T-helper 17 cell (primary cell): ENCODE data around the gene TMEM266. TPM values are rescaled to one million over a fixed set of nuclear protein-coding genes. Genes with fewer than 3 reads are reported as not detected.

ENCODE experiments used
- ATAC-seq: fragments of 150-1000 bp; cut with Tn5 transposase; 2 replicates; pipeline ENCODE4 v1.10.0; 2021; ENCODE audit warnings: mild to moderate bottlenecking, moderate library complexity
- DNase-seq, 3 donors: peaks; one replicate each; pipeline versions ENCODE4 v3.0.0 to v3.0.0-alpha.2; 2020 to 2021
- H3K9me3 ChIP-seq: one replicate; pipeline ENCODE4 v1.7.0; 2013; ENCODE audit warnings: low read length, mild to moderate bottlenecking; ENCODE audit not compliant: control insufficient read depth, poor library complexity, severe bottlenecking
- H3K27ac Mint-ChIP-seq: one replicate; pipeline ENCODE4 v1.8.0; 2022; ENCODE audit warnings: mild to moderate bottlenecking, moderate library complexity, mixed read lengths
- H3K27me3 Mint-ChIP-seq: one replicate; pipeline ENCODE4 v1.8.0; 2022; ENCODE audit warnings: mixed read lengths
- H3K36me3 Mint-ChIP-seq: one replicate; pipeline ENCODE4 v1.8.0; 2022; ENCODE audit warnings: low read depth, mixed read lengths
- H3K4me1 Mint-ChIP-seq: one replicate; pipeline ENCODE4 v1.8.0; 2022; ENCODE audit warnings: mild to moderate bottlenecking, mixed read lengths
- H3K4me3 Mint-ChIP-seq: one replicate; pipeline ENCODE4 v1.8.0; 2022; ENCODE audit warnings: mild to moderate bottlenecking, moderate library complexity, mixed read lengths
- total RNA-seq, 4 donors: library from RNA in 2 of 4; stranded (reverse) in 2 of 4; gene quantifications; one replicate each; pipeline ENCODE4 v1.2.3 and lab custom pipeline; 2022 to 2026

Gene TMEM266
- total RNA-seq, 2 donors from 2014 or later = not detected

DNA sequence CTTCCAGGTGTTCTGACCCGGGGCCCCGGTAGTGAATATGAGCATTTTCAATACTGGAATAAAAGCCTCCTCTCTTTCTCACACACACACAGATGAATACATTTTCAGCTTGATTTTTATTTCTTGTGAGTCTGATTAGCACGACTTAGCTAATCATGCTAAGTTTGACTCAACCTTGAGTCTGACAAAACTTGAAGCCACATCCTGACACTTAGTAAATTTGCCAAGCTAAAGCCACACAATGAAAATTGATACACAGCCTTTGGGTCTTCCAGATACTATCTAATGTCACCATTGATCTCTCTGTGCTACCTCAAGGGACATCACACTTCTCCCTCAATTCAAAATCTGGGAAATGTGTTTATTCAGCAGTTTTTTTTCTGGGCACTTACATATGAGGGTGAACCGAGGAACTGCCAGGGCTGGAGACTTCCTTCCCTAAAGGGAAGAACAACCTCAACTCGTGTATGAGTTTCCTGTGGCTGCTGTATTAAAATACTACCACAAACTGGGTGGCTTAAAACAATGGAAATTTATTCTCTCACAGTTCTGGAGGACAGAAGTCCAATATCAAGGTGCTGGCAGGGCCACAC, 18.6 kb downstream of the TMEM266 start:
- Mint-ChIP-seq H3K36me3 (peaks cover under 1% of the 10 kb centered on the region), H3K4me3 (no peak overlapping the region), H3K27me3 (peaks cover 24% of the 10 kb centered on the region), H3K27ac (peak overlapping the region; percentile 8), H3K4me1 (no peaks in the 10 kb centered on the region)
- ATAC-seq (no peak), DNase-seq (no peak)
- no peaks in the 10 kb centered on the region for H3K9me3 ChIP-seq

DNA sequence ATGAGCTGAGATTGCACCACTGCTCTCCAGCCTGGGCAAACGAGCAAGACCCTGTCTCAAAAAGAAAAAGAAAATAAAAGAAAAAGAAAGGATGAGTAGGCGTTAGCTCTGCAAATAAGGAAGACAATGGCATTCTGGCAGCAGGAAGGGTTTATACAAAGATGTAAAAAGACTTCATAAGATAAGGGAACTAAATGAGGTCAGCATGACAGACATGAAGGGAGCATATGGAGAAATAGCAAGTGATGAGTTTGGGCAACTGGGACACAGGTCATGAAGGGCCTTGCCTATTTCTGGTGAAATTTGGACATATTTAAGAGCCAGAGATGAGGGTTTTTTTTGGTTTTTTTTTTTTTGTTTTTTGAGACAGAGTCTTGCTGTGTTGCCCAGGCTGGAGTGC, 24.5 kb downstream of the TMEM266 start:
- Mint-ChIP-seq H3K27me3 (peaks cover 65% of the 10 kb centered on the region), H3K27ac (no peak overlapping the region), H3K4me1 (peaks cover 6% of the 10 kb centered on the region), H3K36me3 (peaks cover 7% of the 10 kb centered on the region), H3K4me3 (no peak overlapping the region)
- no peaks in the 10 kb centered on the region for H3K9me3 ChIP-seq
- ATAC-seq (no peak), DNase-seq (no peak)

DNA sequence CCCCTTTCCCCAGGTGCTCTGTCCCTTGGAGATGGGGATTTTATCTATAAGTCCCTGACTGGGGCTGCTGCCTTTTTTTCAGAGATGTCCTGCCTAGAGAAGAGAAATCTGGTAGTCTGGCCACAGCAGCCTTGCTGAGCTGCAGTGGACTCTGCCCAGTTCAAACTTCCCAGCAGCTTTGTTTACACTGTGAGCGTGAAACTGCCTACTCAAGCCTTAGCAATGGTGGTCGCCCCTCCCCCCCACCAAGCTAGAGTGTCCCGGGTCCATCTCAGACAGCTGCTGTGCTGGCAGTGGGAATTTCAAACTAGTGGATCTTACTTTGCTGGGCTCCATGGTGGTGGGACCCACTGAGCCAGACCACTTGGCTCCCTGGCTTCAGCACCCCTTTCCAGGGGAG, 38.9 kb downstream of the TMEM266 start:
- peaks cover 2% of the 10 kb centered on the region for H3K4me1 Mint-ChIP-seq
- no peak overlapping the region for H3K4me3 Mint-ChIP-seq
- peaks cover 77% of the 10 kb centered on the region for H3K27me3 Mint-ChIP-seq
- DNase-seq = no peak
- H3K27ac Mint-ChIP-seq = no peak overlapping the region
- H3K36me3 Mint-ChIP-seq = peaks cover 7% of the 10 kb centered on the region
- no peaks in the 10 kb centered on the region for H3K9me3 ChIP-seq
- ATAC-seq = no peak

DNA sequence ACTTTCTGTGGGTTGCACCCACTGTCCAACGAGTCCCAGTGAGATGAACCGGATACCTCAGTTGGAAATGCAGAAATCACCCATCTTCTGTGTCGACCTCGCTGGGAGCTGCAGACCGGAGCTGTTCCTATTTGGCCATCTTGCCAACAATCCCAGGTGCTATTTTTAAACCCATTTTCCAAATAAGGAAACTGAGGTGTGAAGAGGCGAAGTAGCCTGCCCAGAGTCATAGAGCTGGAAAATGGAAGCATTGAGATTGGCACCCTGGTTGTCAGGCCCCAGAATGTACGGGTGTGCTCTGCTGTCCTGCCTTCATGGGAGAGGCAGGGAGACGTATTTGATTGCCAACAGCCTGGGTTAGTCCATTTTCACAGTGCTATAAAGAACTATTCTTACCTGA, 39.6 kb downstream of the TMEM266 start:
- no peaks in the 10 kb centered on the region for H3K9me3 ChIP-seq
- peaks cover 79% of the 10 kb centered on the region for H3K27me3 Mint-ChIP-seq
- peaks cover 7% of the 10 kb centered on the region for H3K36me3 Mint-ChIP-seq
- ATAC-seq (no peak), DNase-seq (no peak)
- no peak overlapping the region for H3K4me3 Mint-ChIP-seq
- H3K4me1 Mint-ChIP-seq = peaks cover 2% of the 10 kb centered on the region
- no peak overlapping the region for H3K27ac Mint-ChIP-seq

DNA sequence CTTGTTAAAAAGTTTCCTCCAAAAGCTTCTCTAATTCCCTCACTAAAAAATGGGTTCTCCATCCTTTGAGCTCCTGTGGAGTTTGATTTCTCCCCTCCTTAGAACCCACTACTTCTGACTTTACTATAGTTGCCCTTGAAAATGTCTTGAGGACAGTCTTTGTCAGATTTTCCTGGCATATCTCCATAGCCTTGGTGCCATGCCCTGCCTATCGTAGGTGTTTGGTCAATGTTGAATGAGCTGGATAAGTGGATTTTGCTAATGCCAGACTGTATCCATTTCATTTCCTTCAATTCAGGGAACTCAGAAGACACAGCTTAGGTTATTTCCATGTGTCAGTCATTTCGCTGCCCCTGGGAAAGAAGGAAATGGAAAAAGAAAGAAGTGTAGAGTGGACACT, 40.6 kb downstream of the TMEM266 start:
- Mint-ChIP-seq H3K27ac (no peak overlapping the region), H3K4me1 (peaks cover 2% of the 10 kb centered on the region), H3K27me3 (peaks cover 83% of the 10 kb centered on the region), H3K4me3 (no peak overlapping the region), H3K36me3 (peaks cover 7% of the 10 kb centered on the region)
- no peak for DNase-seq
- no peaks in the 10 kb centered on the region for H3K9me3 ChIP-seq
- ATAC-seq = no peak

DNA sequence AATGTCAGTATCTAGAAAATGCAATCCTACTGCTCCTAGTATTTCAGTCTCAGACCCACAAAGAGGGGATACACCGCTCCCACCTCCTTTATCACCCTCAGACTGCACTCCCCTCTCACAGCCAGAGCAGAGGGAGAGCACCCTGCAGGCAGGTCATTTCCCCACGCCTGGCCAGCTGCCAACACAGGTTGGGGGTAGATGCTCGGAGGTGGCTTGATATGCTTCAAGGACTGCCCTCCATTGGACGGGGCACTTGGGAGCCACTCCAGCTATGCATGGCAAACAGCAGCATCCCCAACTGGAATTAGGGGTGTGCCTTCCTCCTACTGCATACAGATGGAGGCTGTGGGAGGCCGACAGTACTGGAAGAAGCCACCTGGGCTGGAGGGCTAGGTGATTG, 41.9 kb downstream of the TMEM266 start:
- Mint-ChIP-seq H3K27ac (no peak overlapping the region), H3K4me1 (peaks cover 2% of the 10 kb centered on the region), H3K36me3 (peaks cover 5% of the 10 kb centered on the region), H3K27me3 (peaks cover 74% of the 10 kb centered on the region), H3K4me3 (no peak overlapping the region)
- DNase-seq = no peak
- no peak for ATAC-seq
- no peaks in the 10 kb centered on the region for H3K9me3 ChIP-seq

DNA sequence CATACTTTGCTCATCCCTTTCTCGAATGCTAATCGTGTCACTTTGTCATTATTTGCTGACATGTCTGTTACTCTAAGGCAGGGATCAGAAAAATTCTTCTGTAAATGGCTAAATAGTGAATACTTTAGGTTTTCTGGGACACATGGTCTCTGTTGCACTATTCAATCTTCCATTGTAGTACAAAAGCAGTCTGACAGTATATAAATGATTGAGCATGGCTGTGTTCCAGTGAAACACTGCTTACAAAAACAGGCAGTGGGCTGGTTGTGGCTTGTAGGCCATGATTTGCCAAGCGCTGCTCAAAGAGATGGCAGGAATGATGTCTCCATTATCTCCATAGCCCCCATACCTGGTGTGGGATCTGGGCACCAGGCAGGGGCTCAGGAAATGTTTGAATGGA, 45.6 kb downstream of the TMEM266 start:
- DNase-seq (no peak), ATAC-seq (no peak)
- H3K4me3 Mint-ChIP-seq = no peak overlapping the region
- peaks cover 62% of the 10 kb centered on the region for H3K27me3 Mint-ChIP-seq
- no peaks in the 10 kb centered on the region for H3K9me3 ChIP-seq
- H3K4me1 Mint-ChIP-seq = no peaks in the 10 kb centered on the region
- H3K36me3 Mint-ChIP-seq = no peaks in the 10 kb centered on the region
- no peak overlapping the region for H3K27ac Mint-ChIP-seq

DNA sequence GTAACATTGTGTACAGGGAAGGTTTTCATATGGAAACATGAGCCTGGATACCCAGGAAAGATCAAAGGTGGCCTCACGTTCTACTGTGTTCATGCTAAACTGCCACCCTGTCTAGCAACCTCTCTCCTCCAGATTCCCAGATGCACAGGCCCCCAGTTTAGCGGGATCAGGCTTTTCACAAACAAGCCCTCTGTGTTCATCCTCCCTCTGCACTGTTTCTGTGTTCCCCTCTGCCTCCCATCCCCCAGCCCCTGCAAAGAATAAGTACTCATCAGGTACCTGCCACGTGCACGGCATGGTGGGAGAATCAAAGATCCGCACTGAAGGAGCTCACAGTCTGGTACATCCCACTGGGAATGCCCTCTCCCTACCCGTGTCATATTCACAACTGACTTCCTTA, 46.1 kb downstream of the TMEM266 start:
- DNase-seq (no peak), ATAC-seq (no peak)
- H3K4me1 Mint-ChIP-seq = no peaks in the 10 kb centered on the region
- H3K27me3 Mint-ChIP-seq = peaks cover 62% of the 10 kb centered on the region
- no peak overlapping the region for H3K27ac Mint-ChIP-seq
- H3K9me3 ChIP-seq = no peaks in the 10 kb centered on the region
- H3K4me3 Mint-ChIP-seq = no peak overlapping the region
- H3K36me3 Mint-ChIP-seq = no peaks in the 10 kb centered on the region

DNA sequence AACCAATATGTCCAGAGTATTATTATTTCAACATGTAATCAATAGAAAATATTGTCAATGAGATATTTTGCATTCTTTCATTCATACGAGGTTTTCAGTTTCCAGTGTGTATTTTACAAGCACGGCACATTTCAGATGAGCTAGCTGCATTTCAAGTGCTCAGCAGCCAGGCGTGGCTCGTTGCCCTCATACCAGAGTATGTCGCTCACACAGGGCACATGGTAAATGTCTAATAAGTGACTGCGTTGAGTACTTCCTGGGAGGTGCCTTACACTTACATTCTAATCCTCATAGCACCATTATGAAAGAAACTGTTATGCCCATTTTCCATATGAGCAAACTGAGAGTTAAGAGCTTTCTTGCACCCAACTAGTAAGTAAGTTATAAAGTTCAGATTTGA, 47.4 kb downstream of the TMEM266 start:
- no peak overlapping the region for H3K4me3 Mint-ChIP-seq

DNA sequence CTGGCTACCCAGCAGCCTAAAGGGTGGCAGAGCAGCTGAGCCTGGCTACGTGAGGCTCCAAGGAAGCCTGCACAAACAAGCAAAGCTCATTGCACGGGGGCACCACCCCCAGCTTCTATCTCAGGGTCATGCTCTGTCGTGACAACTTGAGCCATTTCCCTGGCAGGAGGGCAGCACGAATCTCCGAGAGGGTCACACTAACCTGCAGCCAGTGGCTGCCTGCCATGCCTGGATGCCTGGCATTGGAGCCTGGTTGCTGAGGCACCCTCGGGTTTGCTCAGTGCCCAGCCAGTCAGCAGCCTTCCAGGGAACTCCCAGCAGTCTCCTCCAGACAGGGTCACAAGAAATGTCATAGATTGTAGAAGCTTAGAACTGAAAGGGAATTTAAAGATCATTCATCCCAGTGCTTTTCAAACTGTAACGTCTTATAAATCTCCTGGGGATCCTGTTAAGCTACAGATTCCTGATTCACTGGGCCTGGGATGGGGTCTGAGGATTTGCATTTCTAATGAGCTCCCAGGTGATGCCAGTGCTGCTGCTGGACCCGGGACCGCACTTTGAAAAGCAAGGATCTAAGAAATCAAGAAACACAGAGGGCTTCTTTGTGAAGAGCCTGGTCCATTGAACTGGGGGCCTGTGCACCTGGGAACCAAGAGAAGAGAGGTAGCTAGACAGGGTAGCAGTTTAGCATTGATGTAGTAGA, 48.4 kb downstream of the TMEM266 start:
- Mint-ChIP-seq H3K4me1 (no peaks in the 10 kb centered on the region), H3K27ac (no peak overlapping the region), H3K27me3 (peaks cover 61% of the 10 kb centered on the region), H3K36me3 (no peaks in the 10 kb centered on the region), H3K4me3 (no peak overlapping the region)
- H3K9me3 ChIP-seq = no peaks in the 10 kb centered on the region
- no peak for ATAC-seq
- DNase-seq = no peak

More for the DNA sequence above, 47.4 kb downstream of the TMEM266 start:
- Mint-ChIP-seq H3K27me3 (peaks cover 60% of the 10 kb centered on the region), H3K4me1 (no peaks in the 10 kb centered on the region), H3K27ac (no peak overlapping the region), H3K36me3 (no peaks in the 10 kb centered on the region)
- no peak for DNase-seq
- no peak for ATAC-seq
- H3K9me3 ChIP-seq = no peaks in the 10 kb centered on the region

DNA sequence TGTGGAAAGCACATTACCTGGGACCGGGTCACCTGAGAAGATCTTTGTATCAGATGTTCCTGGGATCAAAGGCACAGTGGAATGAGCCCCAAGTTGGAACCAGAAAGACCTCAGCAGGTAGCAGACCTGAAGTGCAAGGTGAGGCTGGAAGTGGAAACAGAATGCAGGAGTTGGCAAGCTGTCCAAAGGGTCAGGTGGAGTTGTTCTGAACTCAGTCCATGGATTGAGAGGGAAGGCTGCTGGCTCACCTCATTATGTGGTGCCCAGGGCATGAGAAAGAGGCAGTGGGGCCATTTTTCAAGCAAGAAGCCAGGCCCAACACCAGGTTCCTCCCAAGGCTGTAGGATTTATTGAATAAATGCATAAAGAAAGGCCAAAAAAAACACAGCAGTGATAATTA, 49.3 kb downstream of the TMEM266 start:
- Mint-ChIP-seq H3K27ac (no peak overlapping the region), H3K4me3 (no peak overlapping the region), H3K4me1 (no peaks in the 10 kb centered on the region), H3K36me3 (no peaks in the 10 kb centered on the region), H3K27me3 (peaks cover 61% of the 10 kb centered on the region)
- DNase-seq = no peak
- no peak for ATAC-seq
- no peaks in the 10 kb centered on the region for H3K9me3 ChIP-seq

DNA sequence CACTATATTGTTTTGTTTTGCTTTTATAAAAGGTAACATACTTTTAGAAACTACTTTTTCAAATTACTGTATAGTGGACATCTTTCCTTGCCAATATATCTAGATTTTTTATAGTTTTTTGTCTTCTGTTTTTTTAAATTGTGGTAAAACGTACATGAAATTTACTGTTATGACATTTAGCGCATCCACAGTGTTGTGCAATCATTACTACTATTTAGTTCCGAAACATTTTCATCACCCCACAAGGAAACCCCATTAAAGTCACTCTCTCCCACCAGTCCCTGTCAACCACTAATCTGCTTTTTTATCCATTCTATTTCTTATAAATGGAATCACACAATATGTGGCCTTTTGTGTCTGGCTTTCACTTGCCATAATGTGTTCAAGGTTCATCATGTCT, 54.8 kb downstream of the TMEM266 start:
- Mint-ChIP-seq H3K4me3 (no peak overlapping the region), H3K36me3 (no peaks in the 10 kb centered on the region), H3K27me3 (peaks cover 61% of the 10 kb centered on the region), H3K4me1 (no peaks in the 10 kb centered on the region), H3K27ac (no peak overlapping the region)
- no peaks in the 10 kb centered on the region for H3K9me3 ChIP-seq
- no peak for DNase-seq
- ATAC-seq = no peak

DNA sequence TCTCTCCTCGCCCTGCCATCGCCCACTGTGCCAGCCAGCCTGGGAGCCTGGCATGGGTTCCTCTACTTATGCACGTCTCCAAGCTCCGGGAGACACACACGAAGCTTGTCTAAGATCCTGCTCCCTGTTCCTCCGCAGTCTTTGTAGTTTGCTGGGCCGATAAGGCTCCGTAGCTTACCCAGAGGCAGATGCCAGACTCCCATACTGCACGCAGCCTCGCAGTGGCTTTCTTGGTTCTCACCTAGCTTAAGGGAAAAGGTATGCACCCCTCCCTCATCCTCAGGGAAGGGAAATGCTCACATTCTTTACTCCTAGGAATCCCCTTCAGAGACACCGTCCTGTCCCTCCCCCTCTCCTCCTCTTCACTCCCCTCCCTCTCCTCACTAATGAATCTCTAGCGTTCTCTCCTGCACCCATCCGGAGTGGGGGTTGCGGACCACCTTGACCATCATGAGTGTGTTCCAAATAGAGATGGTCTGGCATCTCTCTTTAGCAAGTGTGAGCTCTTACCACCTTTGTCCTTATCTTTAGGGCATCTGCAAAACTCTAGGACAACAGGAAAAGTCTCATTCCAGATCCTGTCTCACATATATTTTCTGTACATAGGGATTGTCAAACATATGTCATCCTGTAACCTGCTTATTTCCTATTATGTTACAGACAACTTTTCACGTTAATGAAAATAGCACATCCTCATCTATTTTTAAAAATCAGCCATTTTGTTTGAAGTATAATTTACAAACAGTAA, 56.5 kb downstream of the TMEM266 start:
- H3K4me3 Mint-ChIP-seq = no peak overlapping the region
- peaks cover 51% of the 10 kb centered on the region for H3K27me3 Mint-ChIP-seq
- H3K4me1 Mint-ChIP-seq = no peaks in the 10 kb centered on the region
- no peak overlapping the region for H3K27ac Mint-ChIP-seq
- no peak for ATAC-seq
- DNase-seq = no peak
- no peaks in the 10 kb centered on the region for H3K36me3 Mint-ChIP-seq
- no peaks in the 10 kb centered on the region for H3K9me3 ChIP-seq
